SH-SY5Y (cell line): ENCODE measurements around the gene RUNX3.

Source experiments
- GATA2 ChIP-seq: IDR thresholded peaks from 2 replicates; pipeline ENCODE4 v1.6.1; 2011; ENCODE audit warnings: mild to moderate bottlenecking, low read depth, low read length
- GATA3 ChIP-seq: IDR thresholded peaks from 2 replicates; pipeline ENCODE4 v1.6.1; 2011; ENCODE audit warnings: low read depth, mild to moderate bottlenecking, low read length, moderate library complexity

RUNX3 gene

DNA sequence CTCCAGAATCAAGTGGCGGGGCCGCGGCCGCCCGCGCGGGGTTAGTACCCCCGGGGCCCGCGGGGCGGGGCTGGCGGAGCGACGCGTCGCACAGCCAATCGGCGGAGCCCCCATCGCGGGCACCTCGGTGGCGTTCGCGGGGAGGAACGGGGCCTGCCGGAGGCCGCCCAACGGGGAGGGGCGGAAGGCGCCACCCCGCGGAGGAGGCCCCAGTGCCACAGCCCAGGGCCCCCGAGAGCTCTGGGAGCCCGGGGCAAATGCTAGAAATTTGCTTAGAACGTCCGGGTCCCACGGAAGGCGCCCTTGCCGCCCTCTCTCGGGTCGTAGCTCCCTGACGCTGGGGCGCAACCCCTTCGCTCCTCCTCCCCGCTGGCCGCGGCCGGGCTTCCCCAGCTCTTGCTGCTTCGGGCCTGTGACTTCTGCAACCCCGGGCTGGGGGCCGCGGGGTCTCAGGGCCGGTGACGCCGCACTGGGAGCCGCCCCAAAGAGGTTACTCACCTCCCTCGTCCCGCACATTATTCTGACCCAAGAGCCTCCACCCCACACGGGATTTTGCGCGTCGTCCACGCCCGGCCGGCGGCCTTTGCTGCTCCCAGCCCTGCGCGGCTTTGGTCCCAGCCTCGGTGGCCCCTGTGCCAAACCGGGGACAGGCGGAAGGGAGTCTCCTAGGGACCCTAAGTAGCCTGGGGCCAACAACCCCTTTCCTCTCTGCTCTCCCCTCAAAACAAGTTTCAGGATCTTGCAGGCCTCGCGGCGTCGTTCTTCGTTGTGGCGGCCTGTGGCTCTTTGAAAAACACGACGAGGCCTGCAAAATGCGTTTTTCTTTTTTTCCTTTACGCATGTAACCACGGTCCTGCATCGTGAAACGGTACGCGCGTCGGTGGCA is at the start of gene RUNX3:
TSS of gene RUNX3 (minus strand) at position 17 of the 886 bp plus-strand sequence. CDS start 408 bp downstream, outside the sequence.
- no peak for TF ChIP-seq GATA3
- TF ChIP-seq GATA2 = no peak

DNA sequence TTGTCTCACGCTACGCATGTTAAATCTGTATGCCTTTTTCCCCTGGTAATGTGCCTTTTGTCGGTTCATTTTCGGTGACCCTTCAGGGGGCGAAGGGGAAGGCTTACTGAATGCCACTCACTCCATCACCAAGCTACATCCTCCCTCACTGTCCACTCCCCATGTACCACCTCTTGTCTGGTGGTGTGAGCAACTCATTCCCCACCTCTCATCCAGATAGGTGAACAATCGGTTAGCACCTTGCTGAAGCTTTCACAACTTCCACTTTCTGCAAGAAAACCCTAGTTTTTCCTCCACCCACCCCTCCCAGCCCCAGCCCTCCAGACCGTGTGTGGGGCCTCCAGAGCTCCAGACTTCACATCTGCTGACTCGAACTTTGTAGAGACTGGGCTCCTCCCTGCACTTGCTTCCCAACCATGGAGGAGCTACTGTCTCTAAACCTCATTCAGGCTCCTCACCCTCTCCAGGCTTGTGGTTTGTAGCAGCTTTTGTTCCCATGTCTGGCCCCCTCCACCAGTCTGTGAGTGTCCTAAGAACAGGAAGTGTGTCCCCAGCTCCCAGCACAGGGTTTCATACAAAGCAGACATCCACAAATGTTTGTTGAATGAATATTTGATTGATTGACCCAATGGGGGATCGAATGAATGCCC is 48.4 kb upstream of the RUNX3 start:
- no peak for TF ChIP-seq GATA2
- no peak for TF ChIP-seq GATA3

DNA sequence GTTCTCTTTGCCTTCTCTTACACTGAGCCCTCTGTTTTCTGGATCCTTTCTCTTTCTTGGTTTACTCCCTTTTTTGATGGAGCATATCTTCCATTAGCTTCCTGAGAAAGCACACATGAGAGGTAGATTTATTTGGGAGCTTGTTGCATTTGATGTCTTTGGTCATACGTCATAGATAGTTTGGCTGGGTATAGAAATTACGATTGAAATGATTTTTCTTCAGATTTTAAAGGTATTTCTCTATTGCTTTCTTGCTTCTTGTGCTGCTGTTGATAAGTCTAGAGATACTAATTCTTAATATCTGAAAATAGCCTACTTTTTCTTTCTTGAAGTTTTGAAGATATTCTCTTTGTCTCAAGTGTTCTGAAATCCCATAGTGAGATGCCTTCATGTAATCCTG is 45.3 kb upstream of the RUNX3 start:
- no peak for TF ChIP-seq GATA2
- no peak for TF ChIP-seq GATA3

DNA sequence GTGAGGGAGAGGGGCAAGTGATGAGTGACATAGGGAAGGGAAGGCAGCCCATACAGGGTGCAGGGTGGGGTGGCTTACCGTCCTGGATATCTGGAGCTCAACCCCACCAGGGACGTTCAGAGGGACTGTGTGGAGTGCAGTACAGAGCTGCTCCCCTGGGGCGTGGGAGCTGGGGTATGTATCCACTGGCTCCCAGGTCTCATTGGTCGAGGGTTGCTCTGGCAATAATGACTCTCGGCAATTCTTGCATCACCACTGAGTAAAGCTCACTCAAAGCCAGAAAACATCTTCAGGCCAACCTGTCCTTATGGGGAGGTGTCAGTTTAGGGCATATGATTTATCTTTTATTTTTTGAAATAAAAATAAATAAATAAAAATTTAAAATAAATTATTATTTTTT is 43.2 kb upstream of the RUNX3 start:
- no peak for TF ChIP-seq GATA2
- TF ChIP-seq GATA3 = no peak

DNA sequence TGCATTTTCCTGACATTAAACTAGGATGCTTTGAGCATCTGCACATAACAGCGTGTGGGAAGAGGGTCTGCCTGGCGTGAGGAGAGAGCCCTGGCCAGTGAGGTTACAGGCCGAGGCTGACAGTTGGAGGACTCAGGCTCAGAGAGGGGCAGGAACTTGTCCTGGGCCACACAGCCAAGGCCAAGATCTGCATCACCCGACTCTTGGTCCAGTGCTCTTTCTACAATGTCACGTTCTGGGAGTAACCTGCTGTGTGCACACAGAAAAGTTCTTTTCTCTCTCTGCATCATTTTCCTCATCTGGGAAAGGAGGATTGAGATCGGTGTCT is 42.8 kb upstream of the RUNX3 start:
- TF ChIP-seq GATA3 (no peak), GATA2 (no peak)

DNA sequence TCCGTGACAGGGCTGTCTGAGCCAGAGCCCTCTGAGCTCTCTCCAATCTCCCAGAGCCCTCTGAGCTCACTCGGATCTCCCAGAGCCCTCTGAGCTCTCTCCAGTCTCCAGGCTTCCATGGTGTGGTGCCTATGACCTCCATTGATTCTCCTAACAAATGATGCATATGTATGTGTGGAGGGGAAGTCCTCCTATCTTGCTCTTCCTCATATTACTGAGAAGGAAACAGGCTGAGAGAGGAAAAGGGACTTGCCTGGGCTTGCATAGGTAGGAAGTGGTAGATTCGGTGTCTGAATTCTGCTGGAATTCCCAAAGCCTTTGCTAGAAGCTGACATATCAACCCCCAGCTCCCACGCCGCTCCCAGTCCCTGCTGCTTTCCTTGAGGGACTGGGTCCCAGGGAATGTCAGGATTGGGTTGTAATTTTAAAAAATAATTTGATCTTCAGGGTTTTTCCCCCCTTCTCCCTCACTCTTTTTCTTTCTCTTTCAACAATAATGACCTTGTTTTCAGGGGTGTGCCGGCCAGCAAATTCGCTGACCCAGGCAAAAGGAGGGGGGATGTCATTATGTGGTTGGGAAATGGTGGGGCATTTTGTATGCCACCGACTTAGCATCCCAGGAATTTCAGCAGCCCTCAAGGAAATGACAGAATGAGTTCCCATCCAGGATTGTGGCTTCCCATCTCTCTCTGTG is 42.3 kb upstream of the RUNX3 start:
- TF ChIP-seq GATA2 (no peak), GATA3 (no peak)

DNA sequence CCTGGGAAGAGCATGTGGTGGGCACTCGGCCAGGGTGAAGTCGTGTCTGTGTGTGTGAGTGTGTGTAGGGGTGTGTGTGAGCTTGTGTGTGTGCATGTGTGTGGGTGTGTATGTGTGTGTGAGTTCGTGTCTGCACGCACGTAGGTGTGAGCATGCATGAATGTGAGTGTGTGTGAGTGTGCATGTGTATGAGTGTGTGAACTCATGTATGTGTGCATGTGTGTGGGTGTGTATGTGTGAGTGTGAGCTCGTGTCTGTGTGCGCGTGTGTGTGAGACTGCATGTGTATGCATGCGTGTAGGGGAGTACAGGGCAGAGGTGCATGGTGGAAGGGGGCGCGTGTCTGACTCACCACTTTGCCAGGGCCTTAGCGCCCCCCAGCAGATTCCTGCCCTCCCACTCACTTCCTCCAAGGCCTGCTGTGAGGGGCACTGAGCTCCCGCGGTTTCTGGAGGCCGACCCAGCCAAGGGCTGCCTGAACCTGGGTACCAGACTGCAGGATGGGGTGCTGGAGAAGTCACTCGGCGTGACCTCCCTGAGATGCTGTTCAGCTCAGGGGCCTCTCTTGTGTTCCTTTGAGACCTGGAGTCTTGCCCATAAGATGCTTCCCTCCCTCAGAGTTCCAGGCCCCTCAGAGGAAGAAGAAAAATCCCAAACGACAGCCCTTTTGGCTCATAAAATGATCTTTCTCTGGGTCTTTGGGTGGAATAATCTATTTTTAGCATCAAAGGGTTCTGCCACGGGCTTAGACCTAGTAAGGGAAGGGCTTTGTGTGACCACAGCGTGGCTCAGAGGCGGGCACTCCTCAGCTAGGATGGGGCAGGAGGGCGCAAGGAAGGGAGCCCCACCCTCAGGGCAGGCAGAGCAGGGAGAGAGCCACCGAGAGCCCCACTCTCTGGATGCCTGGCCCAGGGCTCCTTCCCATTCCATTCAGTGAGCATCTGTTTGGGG is 41.1 kb upstream of the RUNX3 start:
- TF ChIP-seq GATA3 (no peak), GATA2 (no peak)

DNA sequence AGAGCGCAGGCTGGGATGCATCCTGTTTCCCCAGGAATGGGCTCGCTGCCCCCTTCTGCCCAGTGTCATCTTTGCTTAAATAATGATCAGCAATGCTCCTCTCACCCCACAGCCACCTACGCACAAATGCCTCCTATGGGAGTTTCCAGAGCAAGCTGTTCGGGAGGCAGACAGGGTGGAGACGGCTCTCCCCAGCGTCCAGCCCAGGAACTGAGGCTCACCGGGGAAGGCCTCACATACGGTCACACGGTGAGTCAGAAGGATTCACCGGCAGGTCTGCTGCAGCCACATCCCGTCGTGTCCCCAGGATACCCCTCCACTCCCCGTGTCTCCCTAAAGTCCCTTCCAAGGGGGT is 40.3 kb upstream of the RUNX3 start:
- TF ChIP-seq GATA2 (no peak), GATA3 (no peak)

DNA sequence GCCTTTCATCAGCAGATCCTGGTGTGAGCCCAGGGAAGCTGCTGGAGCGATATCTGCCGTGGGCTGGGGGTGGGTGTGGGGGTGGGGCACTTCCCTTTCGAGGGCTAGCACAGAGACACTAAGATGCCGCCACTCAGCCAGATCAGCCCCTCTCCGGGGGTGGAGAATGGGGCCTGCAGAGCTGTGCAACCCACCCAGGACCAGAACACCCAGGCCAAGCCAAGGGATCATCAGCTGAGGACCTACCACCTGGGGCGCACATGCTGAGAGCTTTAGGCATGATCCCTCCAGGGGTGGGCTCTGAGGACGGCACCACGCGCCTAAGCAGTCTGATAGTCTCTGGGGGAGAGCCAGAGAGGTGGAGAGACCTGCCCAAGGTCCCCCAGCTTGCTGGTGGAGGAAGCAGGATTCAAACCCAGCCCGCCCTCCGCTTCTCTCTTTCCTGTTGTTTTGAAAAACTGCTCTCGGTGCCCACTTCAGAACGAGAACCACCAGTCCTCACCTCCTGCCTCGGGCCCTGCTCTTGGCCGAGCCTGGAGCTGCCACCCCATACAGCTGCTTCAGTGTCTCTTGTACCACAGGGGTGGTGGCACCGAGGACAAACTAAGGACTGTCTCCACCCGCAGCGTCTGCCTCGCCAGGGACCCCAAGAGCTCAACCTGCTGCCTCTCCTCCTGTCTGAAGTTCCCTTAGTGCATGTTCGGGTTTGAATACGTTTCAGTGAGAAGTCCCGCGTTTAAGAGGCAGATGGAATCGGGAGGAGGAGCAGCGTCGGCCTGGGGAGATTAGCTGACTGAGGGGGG is 39.7 kb upstream of the RUNX3 start:
- no peak for TF ChIP-seq GATA2
- no peak for TF ChIP-seq GATA3

DNA sequence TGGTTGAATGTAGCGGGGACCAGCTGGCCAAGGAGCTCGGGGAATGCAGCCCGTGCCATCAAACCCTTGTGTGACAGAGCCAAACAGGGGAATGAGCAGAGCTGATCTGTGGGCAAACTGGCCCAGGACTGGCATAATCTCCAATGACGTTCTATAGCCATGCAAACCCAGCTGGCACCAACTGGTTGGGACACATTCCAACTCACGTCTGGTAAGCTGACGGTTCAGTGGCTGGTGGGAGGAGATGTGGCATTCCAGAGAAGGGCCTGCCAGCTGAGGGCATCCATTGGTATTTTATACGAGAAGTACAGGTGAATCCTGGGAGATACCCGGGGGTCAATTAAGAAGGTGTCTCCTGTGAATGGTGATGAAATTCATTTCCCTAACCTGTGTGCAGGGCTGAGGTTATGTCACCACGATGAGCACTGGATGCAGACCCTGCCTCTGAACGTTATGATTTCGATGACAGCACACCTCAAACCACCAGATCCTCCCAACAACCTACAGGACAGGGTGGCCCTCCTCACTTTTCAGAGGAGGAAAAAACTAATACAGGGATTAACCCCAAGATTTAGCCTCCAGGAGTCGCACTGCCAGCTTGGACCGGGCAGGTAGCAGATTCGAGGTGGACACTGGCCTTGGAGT is 39.0 kb upstream of the RUNX3 start:
- no peak for TF ChIP-seq GATA3
- no peak for TF ChIP-seq GATA2

DNA sequence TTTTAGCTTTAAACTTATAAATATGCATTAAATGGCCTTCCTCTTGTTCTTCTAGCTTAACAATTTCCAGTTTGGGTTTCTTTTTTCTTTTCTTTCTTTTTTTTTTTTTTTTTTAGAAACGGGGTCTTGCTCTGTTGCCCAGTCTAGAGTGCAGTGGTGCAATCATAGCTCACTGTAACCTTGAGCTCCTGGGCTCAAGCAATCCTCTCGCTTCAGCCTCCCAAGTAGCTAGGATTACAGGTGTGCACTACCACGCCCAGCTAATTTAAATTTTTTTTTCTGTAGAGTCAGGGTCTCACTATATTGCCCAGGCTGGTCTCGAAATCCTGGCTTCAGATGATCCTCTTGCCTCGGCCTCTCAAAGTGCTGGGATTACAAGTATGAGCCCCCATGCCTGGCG is 37.9 kb upstream of the RUNX3 start:
- no peak for TF ChIP-seq GATA2
- TF ChIP-seq GATA3 = no peak

DNA sequence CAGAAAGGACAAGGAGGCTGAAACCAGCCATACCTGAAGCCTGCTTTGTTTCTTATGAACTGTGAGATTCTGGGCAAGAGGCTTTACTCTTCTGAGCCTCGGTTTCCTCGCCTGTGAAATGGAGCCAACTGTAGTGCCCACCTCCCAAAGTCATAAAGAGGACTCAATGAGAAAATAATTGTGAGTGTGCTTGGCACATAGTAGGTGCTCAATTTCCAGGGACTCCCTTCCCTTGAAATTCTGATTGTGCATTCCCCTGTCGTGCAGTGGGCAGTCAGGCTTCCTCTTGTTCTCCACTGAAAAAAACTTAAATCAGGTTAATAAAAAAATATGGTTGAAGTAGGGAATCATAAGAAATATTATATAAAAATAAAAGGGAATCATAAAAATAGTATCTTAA is 37.5 kb upstream of the RUNX3 start:
- TF ChIP-seq GATA3 (no peak), GATA2 (no peak)
